ENCODE results near the gene TMEM212. TPM values are rescaled to one million over a fixed set of nuclear protein-coding genes. Genes with fewer than 3 reads are reported as not detected.
"Not testable (repeated sequence)": the region's sequence is repeated elsewhere in the genome, so short reads cannot be mapped to it uniquely, and the experiment has no call there.

Gene TMEM212
- total and polyA plus RNA-seq, 2 donors, result not detected

- H3K36me3 ChIP-seq (ENCODE audit: control insufficient read depth in 2 of 2, insufficient read depth in 2 of 2, low read length in 1 of 2); DNase-seq (ENCODE audit: low read depth in 6 of 9, low spot score in 9 of 9); H3K27me3 ChIP-seq (ENCODE audit: control insufficient read depth in 2 of 2, insufficient read depth in 1 of 2, low read length in 1 of 2); H3K9me3 ChIP-seq (ENCODE audit: control insufficient read depth in 2 of 2, insufficient read depth in 1 of 2, low read length in 1 of 2); H3K4me1 ChIP-seq (ENCODE audit: control insufficient read depth in 2 of 2, insufficient read depth in 2 of 2, low read length in 2 of 2); H3K4me3 ChIP-seq (ENCODE audit: low read length in 2 of 2); H3K27ac ChIP-seq (ENCODE audit: low read depth in 1 of 2, low read length in 1 of 2): not testable (repeated sequence)
- WGBS, result 96% methylated on average over 4 of the region's 4 CpGs
Measured at GRCh38 chr3:171858770-171859169, 15.6 kb downstream of the TMEM212 start.

GRCh38 chr3:171860830-171861535, 17.8 kb downstream of the TMEM212 start:
- H3K27ac ChIP-seq (ENCODE audit: low read depth in 1 of 2, low read length in 1 of 2), result no peak overlapping the region
- 60% methylated on average over 6 of the region's 6 CpGs for WGBS
- H3K9me3 ChIP-seq (ENCODE audit: control insufficient read depth in 2 of 2, insufficient read depth in 1 of 2, low read length in 1 of 2), result no peaks in the 10 kb centered on the region
- no peak for DNase-seq (ENCODE audit: low read depth in 6 of 9, low spot score in 9 of 9)
- no peak overlapping the region for H3K4me3 ChIP-seq (ENCODE audit: low read length in 2 of 2)
- no peaks in the 10 kb centered on the region for H3K27me3 ChIP-seq (ENCODE audit: control insufficient read depth in 2 of 2, insufficient read depth in 1 of 2, low read length in 1 of 2)
- H3K36me3 ChIP-seq (ENCODE audit: control insufficient read depth in 2 of 2, insufficient read depth in 2 of 2, low read length in 1 of 2), result no peaks in the 10 kb centered on the region
- peaks cover 0 to 5% of the 10 kb centered on the region in 2 donors for H3K4me1 ChIP-seq (ENCODE audit: control insufficient read depth in 2 of 2, insufficient read depth in 2 of 2, low read length in 2 of 2)

- DNase-seq (ENCODE audit: low read depth in 6 of 9, low spot score in 9 of 9), result no peak
- no peaks in the 10 kb centered on the region for H3K27me3 ChIP-seq (ENCODE audit: control insufficient read depth in 2 of 2, insufficient read depth in 1 of 2, low read length in 1 of 2)
- no peaks in the 10 kb centered on the region for H3K36me3 ChIP-seq (ENCODE audit: control insufficient read depth in 2 of 2, insufficient read depth in 2 of 2, low read length in 1 of 2)
- WGBS, result 97% methylated on average over 2 of the region's 2 CpGs
- H3K27ac ChIP-seq (ENCODE audit: low read depth in 1 of 2, low read length in 1 of 2), result no peak overlapping the region
- H3K4me3 ChIP-seq (ENCODE audit: low read length in 2 of 2), result no peak overlapping the region
- no peaks in the 10 kb centered on the region for H3K9me3 ChIP-seq (ENCODE audit: control insufficient read depth in 2 of 2, insufficient read depth in 1 of 2, low read length in 1 of 2)
- H3K4me1 ChIP-seq (ENCODE audit: control insufficient read depth in 2 of 2, insufficient read depth in 2 of 2, low read length in 2 of 2), result peaks cover 0 to 5% of the 10 kb centered on the region in 2 donors
Measured at GRCh38 chr3:171862392-171862791, 19.2 kb downstream of the TMEM212 start.

- 76% methylated on average over 11 of the region's 11 CpGs for WGBS
- Histone ChIP-seq H3K4me1 (ENCODE audit: control insufficient read depth in 2 of 2, insufficient read depth in 2 of 2, low read length in 2 of 2) (peaks cover 0 to 5% of the 10 kb centered on the region in 2 donors), H3K36me3 (ENCODE audit: control insufficient read depth in 2 of 2, insufficient read depth in 2 of 2, low read length in 1 of 2) (no peaks in the 10 kb centered on the region), H3K27ac (ENCODE audit: low read depth in 1 of 2, low read length in 1 of 2) (no peak overlapping the region), H3K4me3 (ENCODE audit: low read length in 2 of 2) (no peak overlapping the region), H3K9me3 (ENCODE audit: control insufficient read depth in 2 of 2, insufficient read depth in 1 of 2, low read length in 1 of 2) (no peaks in the 10 kb centered on the region), H3K27me3 (ENCODE audit: control insufficient read depth in 2 of 2, insufficient read depth in 1 of 2, low read length in 1 of 2) (no peaks in the 10 kb centered on the region)
- DNase-seq (ENCODE audit: low read depth in 6 of 9, low spot score in 9 of 9), result peak in 1 of 9 donors; percentile 25
Measured at GRCh38 chr3:171862993-171863521, 19.9 kb downstream of the TMEM212 start.

GRCh38 chr3:171863920-171864319, 20.8 kb downstream of the TMEM212 start:
- H3K27ac ChIP-seq (ENCODE audit: low read depth in 1 of 2, low read length in 1 of 2), result no peak overlapping the region
- no peaks in the 10 kb centered on the region for H3K36me3 ChIP-seq (ENCODE audit: control insufficient read depth in 2 of 2, insufficient read depth in 2 of 2, low read length in 1 of 2)
- no peaks in the 10 kb centered on the region for H3K9me3 ChIP-seq (ENCODE audit: control insufficient read depth in 2 of 2, insufficient read depth in 1 of 2, low read length in 1 of 2)
- no peak overlapping the region for H3K4me3 ChIP-seq (ENCODE audit: low read length in 2 of 2)
- no peak for DNase-seq (ENCODE audit: low read depth in 6 of 9, low spot score in 9 of 9)
- peaks cover 0 to 5% of the 10 kb centered on the region in 2 donors for H3K4me1 ChIP-seq (ENCODE audit: control insufficient read depth in 2 of 2, insufficient read depth in 2 of 2, low read length in 2 of 2)
- no peaks in the 10 kb centered on the region for H3K27me3 ChIP-seq (ENCODE audit: control insufficient read depth in 2 of 2, insufficient read depth in 1 of 2, low read length in 1 of 2)
- WGBS, result 98% methylated on average over 3 of the region's 3 CpGs

- Histone ChIP-seq H3K27me3 (ENCODE audit: control insufficient read depth in 2 of 2, insufficient read depth in 1 of 2, low read length in 1 of 2) (no peaks in the 10 kb centered on the region), H3K36me3 (ENCODE audit: control insufficient read depth in 2 of 2, insufficient read depth in 2 of 2, low read length in 1 of 2) (no peaks in the 10 kb centered on the region), H3K4me1 (ENCODE audit: control insufficient read depth in 2 of 2, insufficient read depth in 2 of 2, low read length in 2 of 2) (peaks cover 0 to 5% of the 10 kb centered on the region in 2 donors), H3K27ac (ENCODE audit: low read depth in 1 of 2, low read length in 1 of 2) (no peak overlapping the region), H3K4me3 (ENCODE audit: low read length in 2 of 2) (no peak overlapping the region), H3K9me3 (ENCODE audit: control insufficient read depth in 2 of 2, insufficient read depth in 1 of 2, low read length in 1 of 2) (no peaks in the 10 kb centered on the region)
- no peak for DNase-seq (ENCODE audit: low read depth in 6 of 9, low spot score in 9 of 9)
- WGBS, result 97% methylated on average over 5 of the region's 5 CpGs
Measured at GRCh38 chr3:171865191-171865865, 22.2 kb downstream of the TMEM212 start.

- Histone ChIP-seq H3K4me3 (ENCODE audit: low read length in 2 of 2) (no peak overlapping the region), H3K36me3 (ENCODE audit: control insufficient read depth in 2 of 2, insufficient read depth in 2 of 2, low read length in 1 of 2) (no peaks in the 10 kb centered on the region), H3K9me3 (ENCODE audit: control insufficient read depth in 2 of 2, insufficient read depth in 1 of 2, low read length in 1 of 2) (no peaks in the 10 kb centered on the region), H3K27me3 (ENCODE audit: control insufficient read depth in 2 of 2, insufficient read depth in 1 of 2, low read length in 1 of 2) (no peaks in the 10 kb centered on the region), H3K27ac (ENCODE audit: low read depth in 1 of 2, low read length in 1 of 2) (no peak overlapping the region), H3K4me1 (ENCODE audit: control insufficient read depth in 2 of 2, insufficient read depth in 2 of 2, low read length in 2 of 2) (peaks cover 0 to 3% of the 10 kb centered on the region in 2 donors)
- DNase-seq (ENCODE audit: low read depth in 6 of 9, low spot score in 9 of 9), result no peak
- 92% methylated on average over 5 of the region's 5 CpGs for WGBS
Measured at GRCh38 chr3:171867981-171868380, 24.8 kb downstream of the TMEM212 start.

- H3K27me3 ChIP-seq (ENCODE audit: control insufficient read depth in 2 of 2, insufficient read depth in 1 of 2, low read length in 1 of 2), result no peaks in the 10 kb centered on the region
- no peak overlapping the region for H3K4me3 ChIP-seq (ENCODE audit: low read length in 2 of 2)
- H3K9me3 ChIP-seq (ENCODE audit: control insufficient read depth in 2 of 2, insufficient read depth in 1 of 2, low read length in 1 of 2), result no peaks in the 10 kb centered on the region
- H3K36me3 ChIP-seq (ENCODE audit: control insufficient read depth in 2 of 2, insufficient read depth in 2 of 2, low read length in 1 of 2), result no peaks in the 10 kb centered on the region
- H3K4me1 ChIP-seq (ENCODE audit: control insufficient read depth in 2 of 2, insufficient read depth in 2 of 2, low read length in 2 of 2), result no peaks in the 10 kb centered on the region
- H3K27ac ChIP-seq (ENCODE audit: low read depth in 1 of 2, low read length in 1 of 2), result no peak overlapping the region
- 96% methylated on average over 8 of the region's 8 CpGs for WGBS
- DNase-seq (ENCODE audit: low read depth in 6 of 9, low spot score in 9 of 9), result no peak
Measured at GRCh38 chr3:171871392-171872274, 28.5 kb downstream of the TMEM212 start.
